PC-9 (cell line): ENCODE results near the gene SCYGR3. TPM values are rescaled to one million over a fixed set of nuclear protein-coding genes. Genes with fewer than 3 reads are reported as not detected.

Experiments used
- BruUV-seq: library from RNA; stranded (reverse); fragments of 400-500 nt; replicated peaks from 2 replicates; lab custom pipeline; 2021; lab: Mats Ljungman, UMichigan
- CTCF ChIA-PET: fragments of 300-600 bp; sonication (Branson Sonifier 250); formaldehyde crosslinking; loops from one replicate; lab custom pipeline; 2022; ENCODE audit warnings: antibody characterized with exemption; lab: Charles Lee
- POLR2A ChIA-PET: fragments of 300-600 bp; sonication (Branson Sonifier 250); formaldehyde crosslinking; loops from one replicate; lab custom pipeline; 2022; ENCODE audit warnings: antibody characterized with exemption; ENCODE audit not compliant: unreplicated experiment; lab: Charles Lee
- DNase-seq, 2 experiments: peaks; one replicate each; pipeline versions ENCODE4 v3.0.0 to v3.0.0-alpha.2; 2015 to 2022; ENCODE audit warnings: mixed read lengths in 1 of 2
- H2AFZ ChIP-seq: fragments of 200-600 bp; sonication (generic); 2 replicates; pipeline ENCODE4 v1.8.1; 2017; ENCODE audit warnings: antibody characterized with exemption
- H3F3A ChIP-seq: fragments of 200-600 bp; sonication (generic); 2 replicates; pipeline ENCODE4 v1.8.1; 2017; ENCODE audit warnings: antibody characterized with exemption, mild to moderate bottlenecking, low read depth; ENCODE audit not compliant: insufficient read depth
- H3K27ac ChIP-seq: fragments of 200-600 bp; sonication (generic); 2 replicates; pipeline ENCODE4 v1.6.1; 2016; ENCODE audit warnings: mixed run types
- H3K27me3 ChIP-seq: fragments of 200-600 bp; sonication (generic); 2 replicates; pipeline ENCODE4 v1.6.1; 2016; ENCODE audit warnings: low read depth, mixed run types; ENCODE audit not compliant: insufficient read depth
- H3K36me3 ChIP-seq: fragments of 200-600 bp; sonication (generic); 2 replicates; pipeline ENCODE4 v1.6.1; 2016; ENCODE audit warnings: low read depth, mixed run types
- H3K4me1 ChIP-seq: fragments of 200-600 bp; sonication (generic); replicated peaks from 2 replicates; pipeline ENCODE4 v1.6.1; 2016; ENCODE audit warnings: mixed run types; ENCODE audit not compliant: insufficient read depth
- H3K4me2 ChIP-seq: fragments of 200-600 bp; sonication (generic); 2 replicates; pipeline ENCODE4 v1.6.1; 2017; ENCODE audit warnings: mixed run types
- H3K4me3 ChIP-seq: fragments of 200-600 bp; sonication (generic); 2 replicates; pipeline ENCODE4 v1.6.1; 2016; ENCODE audit warnings: mixed run types
- H3K79me2 ChIP-seq: fragments of 200-600 bp; sonication (generic); 2 replicates; pipeline ENCODE4 v1.6.1; 2017; ENCODE audit warnings: low read depth, mixed run types
- H3K9me2 ChIP-seq: fragments of 200-600 bp; sonication (generic); 2 replicates; pipeline ENCODE4 v1.8.1; 2017; ENCODE audit warnings: mild to moderate bottlenecking; ENCODE audit not compliant: insufficient read depth
- H3K9me3 ChIP-seq: fragments of 200-600 bp; sonication (generic); 2 replicates; pipeline ENCODE4 v1.8.1; 2016; ENCODE audit warnings: low read depth; ENCODE audit not compliant: insufficient read depth
- H4K20me1 ChIP-seq: fragments of 200-600 bp; sonication (generic); 2 replicates; pipeline ENCODE4 v1.8.1; 2017; ENCODE audit not compliant: insufficient read depth
- EZH2 ChIP-seq: fragments of 200-600 bp; sonication (generic); IDR thresholded peaks from 2 replicates; pipeline ENCODE4 v1.8.0; 2017; ENCODE audit warnings: antibody characterized with exemption, low read depth
- intact Hi-C: fragments of 100-400 bp; cut with micrococcal nuclease; formaldehyde crosslinking; loops from one replicate; pipeline ENCODE4 v1.10.0; 2022; ENCODE audit not compliant: unreplicated experiment
- total RNA-seq: library from RNA; stranded (reverse); gene quantifications from 2 replicates; pipeline ENCODE4 v1.2.3, GENCODE V29; 2021
- TF ChIP-seq, protein P1 (sequence below): fragments of 200-600 bp; sonication (generic); conservative IDR thresholded peaks from 2 replicates; pipeline ENCODE4 v1.6.1; 2017; ENCODE audit warnings: mixed run types, antibody characterized with exemption, mild to moderate bottlenecking, moderate library complexity

Gene SCYGR3
- total RNA-seq, 1 experiment from 2014 or later, result not detected

DNA sequence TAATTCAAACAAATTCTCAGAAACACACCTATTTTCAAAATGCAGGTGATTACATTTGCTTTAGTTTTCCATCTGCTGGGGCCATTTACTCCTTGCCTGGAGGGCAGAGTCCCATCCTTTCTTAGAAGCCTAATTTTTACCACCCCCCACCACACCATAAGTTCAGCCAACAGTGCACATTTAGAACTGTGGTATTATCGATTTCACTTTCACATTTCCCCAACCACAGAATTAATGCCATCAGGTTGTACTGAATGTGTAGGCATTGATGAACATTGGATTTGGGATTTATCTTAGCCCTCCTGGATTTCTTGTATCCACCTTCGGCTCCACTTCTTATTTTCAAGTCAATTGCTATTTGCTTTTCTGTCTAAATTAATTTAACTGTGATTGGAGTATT, 4.5 kb downstream of the SCYGR3 start:
- ChIA-PET CTCF (no interaction called here), POLR2A (no interaction called here)
- no TSS peak for BruUV-seq
- no peaks in the 10 kb centered on the region for H3K36me3 ChIP-seq
- no peak overlapping the region for H3K27ac ChIP-seq
- no peaks in the 10 kb centered on the region for H4K20me1 ChIP-seq
- intact Hi-C loops, result no loop called here
- DNase-seq, result no peak
- TF ChIP-seq EZH2, result no peak
- TF ChIP-seq, protein P1, sequence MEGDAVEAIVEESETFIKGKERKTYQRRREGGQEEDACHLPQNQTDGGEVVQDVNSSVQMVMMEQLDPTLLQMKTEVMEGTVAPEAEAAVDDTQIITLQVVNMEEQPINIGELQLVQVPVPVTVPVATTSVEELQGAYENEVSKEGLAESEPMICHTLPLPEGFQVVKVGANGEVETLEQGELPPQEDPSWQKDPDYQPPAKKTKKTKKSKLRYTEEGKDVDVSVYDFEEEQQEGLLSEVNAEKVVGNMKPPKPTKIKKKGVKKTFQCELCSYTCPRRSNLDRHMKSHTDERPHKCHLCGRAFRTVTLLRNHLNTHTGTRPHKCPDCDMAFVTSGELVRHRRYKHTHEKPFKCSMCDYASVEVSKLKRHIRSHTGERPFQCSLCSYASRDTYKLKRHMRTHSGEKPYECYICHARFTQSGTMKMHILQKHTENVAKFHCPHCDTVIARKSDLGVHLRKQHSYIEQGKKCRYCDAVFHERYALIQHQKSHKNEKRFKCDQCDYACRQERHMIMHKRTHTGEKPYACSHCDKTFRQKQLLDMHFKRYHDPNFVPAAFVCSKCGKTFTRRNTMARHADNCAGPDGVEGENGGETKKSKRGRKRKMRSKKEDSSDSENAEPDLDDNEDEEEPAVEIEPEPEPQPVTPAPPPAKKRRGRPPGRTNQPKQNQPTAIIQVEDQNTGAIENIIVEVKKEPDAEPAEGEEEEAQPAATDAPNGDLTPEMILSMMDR, result no peak
- H3K9me3 ChIP-seq, result no peaks in the 10 kb centered on the region
- no peaks in the 10 kb centered on the region for H3K9me2 ChIP-seq
- no peak overlapping the region for H2AFZ ChIP-seq
- H3K4me3 ChIP-seq, result no peak overlapping the region
- no peaks in the 10 kb centered on the region for H3K27me3 ChIP-seq
- H3F3A ChIP-seq, result 0 out of 2 replicates have a peak, but pooled peaks cover 12% of the 10 kb centered on the region
- H3K4me2 ChIP-seq, result no peak overlapping the region
- H3K4me1 ChIP-seq, result peaks cover 22% of the 10 kb centered on the region
- H3K79me2 ChIP-seq, result no peaks in the 10 kb centered on the region

DNA sequence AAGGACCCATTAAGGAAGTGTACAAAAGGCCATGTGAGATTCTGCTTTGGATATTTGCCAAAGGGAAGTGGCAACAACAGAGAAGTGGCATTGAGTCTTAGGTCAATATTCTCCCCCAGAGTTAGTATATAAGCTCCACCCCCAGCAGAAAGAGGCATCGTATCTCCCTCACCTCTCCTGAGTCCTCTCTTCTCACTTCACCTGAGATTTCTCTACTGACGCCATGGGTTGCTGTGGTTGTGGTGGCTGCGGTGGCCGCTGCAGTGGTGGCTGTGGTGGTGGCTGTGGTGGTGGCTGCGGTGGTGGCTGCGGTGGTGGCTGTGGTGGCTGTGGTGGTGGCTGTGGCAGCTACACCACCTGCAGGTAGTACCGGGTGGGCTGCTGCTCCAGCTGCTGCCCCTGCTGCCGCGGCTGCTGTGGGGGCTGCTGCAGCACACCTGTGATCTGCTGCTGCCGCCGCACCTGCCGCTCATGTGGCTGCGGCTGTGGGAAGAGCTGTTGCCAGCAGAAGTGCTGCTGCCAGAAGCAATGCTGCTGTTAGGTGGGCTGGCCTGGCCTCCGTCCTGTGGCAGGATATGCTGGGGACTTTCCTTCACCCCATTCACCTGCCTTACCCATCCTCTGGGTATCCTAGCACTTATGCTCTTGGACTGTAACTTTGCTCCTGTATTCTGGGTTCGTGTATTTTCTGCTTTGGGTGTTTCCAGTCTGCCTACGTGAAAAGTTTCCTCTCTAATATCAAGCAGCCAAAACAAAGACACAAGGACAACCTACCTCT, 5.9 kb downstream of the SCYGR3 start:
- BruUV-seq, result no TSS peak
- intact Hi-C loops, result no loop called here
- TF ChIP-seq, protein P1, result no peak
- no peak for TF ChIP-seq EZH2
- no peaks in the 10 kb centered on the region for H4K20me1 ChIP-seq
- H3K4me2 ChIP-seq, result no peak overlapping the region
- no peak overlapping the region for H2AFZ ChIP-seq
- H3K4me3 ChIP-seq, result no peak overlapping the region
- H3K4me1 ChIP-seq, result peaks cover 18% of the 10 kb centered on the region
- H3F3A ChIP-seq, result 0 out of 2 replicates have a peak, but pooled peaks cover 10% of the 10 kb centered on the region
- H3K9me3 ChIP-seq, result no peaks in the 10 kb centered on the region
- no peak overlapping the region for H3K27ac ChIP-seq
- DNase-seq, result no peak
- CTCF ChIA-PET, result interaction anchor here (0.6 kb wide), 1 partner anchor 122 kb away, joined by 3 read pairs; no protein-coding TSS in a partner anchor
- no peaks in the 10 kb centered on the region for H3K9me2 ChIP-seq
- no peaks in the 10 kb centered on the region for H3K79me2 ChIP-seq
- POLR2A ChIA-PET, result interaction anchor here (0.6 kb wide), 1 partner anchor 453 kb away, joined by 3 read pairs; no protein-coding TSS in a partner anchor
- H3K36me3 ChIP-seq, result no peaks in the 10 kb centered on the region
- H3K27me3 ChIP-seq, result no peaks in the 10 kb centered on the region

DNA sequence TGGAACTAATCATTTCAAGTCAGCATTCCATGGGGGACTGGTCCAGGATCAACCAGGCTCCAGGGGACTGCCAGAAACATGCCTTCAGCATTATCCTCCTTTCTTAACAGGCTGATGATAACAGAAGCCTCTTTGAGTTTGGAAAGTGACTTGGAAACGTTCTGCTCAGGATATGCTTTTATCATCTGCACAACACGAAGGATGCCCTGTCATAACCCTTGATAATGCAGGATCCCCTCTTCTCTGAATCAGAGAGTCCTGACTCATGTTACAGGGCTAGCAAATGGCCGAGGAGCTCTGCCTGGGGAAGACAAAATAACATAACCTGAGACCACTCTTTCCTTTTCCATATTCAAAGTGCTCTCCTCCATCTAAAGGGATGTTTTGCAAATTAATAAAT, 6.7 kb downstream of the SCYGR3 start:
- Histone ChIP-seq H4K20me1 (no peaks in the 10 kb centered on the region), H3K9me3 (no peaks in the 10 kb centered on the region), H3K4me3 (no peak overlapping the region), H2AFZ (no peak overlapping the region), H3K4me1 (peaks cover 10% of the 10 kb centered on the region), H3K36me3 (no peaks in the 10 kb centered on the region), H3K4me2 (no peak overlapping the region), H3F3A (0 out of 2 replicates have a peak, but pooled peaks cover 5% of the 10 kb centered on the region), H3K79me2 (no peaks in the 10 kb centered on the region), H3K9me2 (no peaks in the 10 kb centered on the region), H3K27me3 (no peaks in the 10 kb centered on the region), H3K27ac (no peak overlapping the region)
- TF ChIP-seq EZH2, result no peak
- TF ChIP-seq, protein P1, result no peak
- POLR2A ChIA-PET, result no interaction called here
- no peak for DNase-seq
- intact Hi-C loops, result no loop called here
- BruUV-seq, result no TSS peak
- CTCF ChIA-PET, result no interaction called here
